H1 (cell line): ENCODE data around the gene KCTD19. TPM values are rescaled to one million over a fixed set of nuclear protein-coding genes. Genes with fewer than 3 reads are reported as not detected.

ENCODE experiments used
- ASH2L ChIP-seq: fragments of 200-600, 300-600 bp; sonication (generic); IDR thresholded peaks from one replicate; pipeline ENCODE4 v1.7.1; 2017; ENCODE audit warnings: low read length
- CHD7 ChIP-seq: fragments of 300-600 bp; sonication (generic); IDR thresholded peaks from 2 replicates; pipeline ENCODE4 v1.7.1; 2012; ENCODE audit warnings: low read length, moderate library complexity, mild to moderate bottlenecking, inconsistent platforms; ENCODE audit not compliant: insufficient replicate concordance
- E2F6 ChIP-seq: IDR thresholded peaks from 2 replicates; pipeline ENCODE4 v1.6.1; 2012; ENCODE audit warnings: inconsistent platforms
- EP300 ChIP-seq, 2 experiments: IDR thresholded peaks; 1 replicate in 1 of 2; 2 replicates in 1 of 2; pipeline ENCODE4 v1.6.1; 2011 to 2012; ENCODE audit warnings: low read depth in 2 of 2, low read length in 2 of 2, mild to moderate bottlenecking in 2 of 2, borderline replicate concordance in 1 of 2, inconsistent platforms in 1 of 2, moderate library complexity in 1 of 2
- KDM5A ChIP-seq: fragments of 200-600 bp; IDR thresholded peaks from 2 replicates; pipeline ENCODE4 v1.7.1; 2012; ENCODE audit warnings: mild to moderate bottlenecking, low read length, inconsistent platforms, mixed read lengths
- NANOG ChIP-seq: IDR thresholded peaks from 2 replicates; pipeline ENCODE4 v1.6.1; 2011; ENCODE audit warnings: low read length, low read depth, mild to moderate bottlenecking, inconsistent platforms; ENCODE audit not compliant: insufficient read depth, poor library complexity, severe bottlenecking
- POLR2A ChIP-seq, 2 experiments: IDR thresholded peaks; 1 replicate in 1 of 2; 2 replicates in 1 of 2; pipeline ENCODE4 v1.6.1; 2011; ENCODE audit warnings: low read depth in 2 of 2, low read length in 2 of 2, mild to moderate bottlenecking in 2 of 2; ENCODE audit errors: control extremely low read depth in 1 of 2
- SP2 ChIP-seq: IDR thresholded peaks from 2 replicates; pipeline ENCODE4 v1.6.1; 2012; ENCODE audit warnings: mild to moderate bottlenecking, low read length, inconsistent platforms
- TAF7 ChIP-seq: optimal IDR thresholded peaks from 2 replicates; pipeline ENCODE3; 2011; ENCODE audit warnings: low read depth, mild to moderate bottlenecking, inconsistent platforms, low read length, moderate library complexity, borderline replicate concordance
- TEAD4 ChIP-seq: IDR thresholded peaks from 2 replicates; pipeline ENCODE4 v1.6.1; 2012; ENCODE audit warnings: low read depth, low read length, inconsistent platforms, mixed read lengths
- polyA plus RNA-seq, 7 experiments: library from polyadenylated mRNA; depleted of rRNA in 3 of 7; stranded (reverse) in 5 of 7; unstranded in 2 of 7; fragments of >200 nt in 5 of 7; fragments of 200-250 nt in 2 of 7; gene quantifications; 1 replicate in 5 of 7; 2 replicates in 1 of 7; 4 replicates in 1 of 7; pipeline versions ENCODE4 v1.2.1 to v1.2.3, GENCODE V29; 2011 to 2013; ENCODE audit warnings: missing spikeins in 2 of 7, mixed read lengths in 2 of 7
- total RNA-seq: library from RNA; stranded (reverse); fragmentation: NEBNext Ultra II Directional; extraction: Animal tissue kit (Norgen Biotek cat#: 25700); gene quantifications from 2 replicates; pipeline ENCODE4 v1.2.1, GENCODE V29; 2021

The KCTD19 gene
- total and polyA plus RNA-seq, 2 of the 8 experiments (the other 6 are each of a cell fraction or from before 2014, with no cell fraction given), result 0.06 to 0.24 TPM

- TF ChIP-seq CHD7 (no peak), TAF7 (no peak), NANOG (no peak), POLR2A (IDR thresholded peaks at IDR 0.05; ENCODE audit: control extremely low read depth in 1 of 2, low read depth in 2 of 2, low read length in 2 of 2) (no peak), SP2 (no peak), ASH2L (no peak), TEAD4 (no peak), EP300 (IDR thresholded peaks at IDR 0.05; ENCODE audit: borderline replicate concordance in 1 of 2, low read depth in 2 of 2, low read length in 2 of 2) (no peak), E2F6 (no peak), KDM5A (no peak)
Observed at GRCh38 chr16:67277294-67277998, 49.1 kb downstream of the KCTD19 start (continued).
